ENCODE data around the gene GGTA1.

Gene GGTA1

DNA sequence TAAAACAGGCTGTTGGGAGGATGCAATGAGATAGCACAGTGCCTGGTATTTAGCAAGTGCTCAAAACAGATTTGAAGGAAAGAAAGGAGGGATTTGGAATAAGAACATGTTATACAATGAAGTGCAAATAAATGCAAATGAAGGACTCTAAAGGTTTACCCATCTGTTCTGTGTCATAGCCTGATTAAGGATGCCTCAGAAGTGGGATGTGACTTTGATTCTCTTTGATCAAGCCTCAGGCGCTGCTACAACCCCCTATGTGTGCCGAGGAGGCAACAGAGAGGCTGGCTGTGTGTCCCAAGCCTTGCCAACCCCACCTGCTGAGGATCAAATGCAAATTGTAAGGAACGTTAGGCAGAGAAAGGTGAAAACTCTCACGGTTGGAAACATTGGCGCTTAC, 27.2 kb downstream of the GGTA1 start:
- Histone ChIP-seq H3K9me2 (ENCODE audit: low read depth, low read length) (no peaks in the 10 kb centered on the region), H3K9me3 (ENCODE audit: low read length) (no peaks in the 10 kb centered on the region), H3K27ac (ENCODE audit: low read depth, low read length, poor library complexity, severe bottlenecking) (no peak overlapping the region), H3K36me3 (ENCODE audit: insufficient read depth, low read length) (no peaks in the 10 kb centered on the region), H3K4me2 (ENCODE audit: low read length) (no peak overlapping the region), H3K9ac (ENCODE audit: low read length) (no peak overlapping the region), H3K4me1 (ENCODE audit: insufficient read depth, low read length, severe bottlenecking) (no peaks in the 10 kb centered on the region), H3K79me2 (ENCODE audit: insufficient read depth, low read length) (no peaks in the 10 kb centered on the region), H3F3A (ENCODE audit: insufficient read depth, low read length) (no peaks in the 10 kb centered on the region), H3K4me3 (ENCODE audit: low read depth, low read length, poor library complexity, severe bottlenecking) (no peak overlapping the region), H2AFZ (ENCODE audit: low read length) (no peak overlapping the region), H4K20me1 (ENCODE audit: insufficient read depth, low read length) (no peaks in the 10 kb centered on the region), H3K27me3 (ENCODE audit: insufficient read depth, low read length) (no peaks in the 10 kb centered on the region)
- TF ChIP-seq, protein P1, sequence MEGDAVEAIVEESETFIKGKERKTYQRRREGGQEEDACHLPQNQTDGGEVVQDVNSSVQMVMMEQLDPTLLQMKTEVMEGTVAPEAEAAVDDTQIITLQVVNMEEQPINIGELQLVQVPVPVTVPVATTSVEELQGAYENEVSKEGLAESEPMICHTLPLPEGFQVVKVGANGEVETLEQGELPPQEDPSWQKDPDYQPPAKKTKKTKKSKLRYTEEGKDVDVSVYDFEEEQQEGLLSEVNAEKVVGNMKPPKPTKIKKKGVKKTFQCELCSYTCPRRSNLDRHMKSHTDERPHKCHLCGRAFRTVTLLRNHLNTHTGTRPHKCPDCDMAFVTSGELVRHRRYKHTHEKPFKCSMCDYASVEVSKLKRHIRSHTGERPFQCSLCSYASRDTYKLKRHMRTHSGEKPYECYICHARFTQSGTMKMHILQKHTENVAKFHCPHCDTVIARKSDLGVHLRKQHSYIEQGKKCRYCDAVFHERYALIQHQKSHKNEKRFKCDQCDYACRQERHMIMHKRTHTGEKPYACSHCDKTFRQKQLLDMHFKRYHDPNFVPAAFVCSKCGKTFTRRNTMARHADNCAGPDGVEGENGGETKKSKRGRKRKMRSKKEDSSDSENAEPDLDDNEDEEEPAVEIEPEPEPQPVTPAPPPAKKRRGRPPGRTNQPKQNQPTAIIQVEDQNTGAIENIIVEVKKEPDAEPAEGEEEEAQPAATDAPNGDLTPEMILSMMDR (IDR thresholded peaks at IDR 0.05; ENCODE audit: low read length) = no peak

GRCh38 chr9:121466142-121466541, 33.5 kb downstream of the GGTA1 start:
- TF ChIP-seq EZH2 (IDR thresholded peaks at IDR 0.05; ENCODE audit: borderline replicate concordance, low read length) = no peak
- TF ChIP-seq, protein P1 (IDR thresholded peaks at IDR 0.05; ENCODE audit: low read length) = no peak
- no peak overlapping the region for H3K4me3 ChIP-seq (ENCODE audit: low read depth, low read length, poor library complexity, severe bottlenecking)
- no peaks in the 10 kb centered on the region for H3K9me3 ChIP-seq (ENCODE audit: low read length)
- no peak overlapping the region for H3K27ac ChIP-seq (ENCODE audit: low read depth, low read length, poor library complexity, severe bottlenecking)
- no peaks in the 10 kb centered on the region for H3K27me3 ChIP-seq (ENCODE audit: insufficient read depth, low read length)
- no peaks in the 10 kb centered on the region for H3K4me1 ChIP-seq (ENCODE audit: insufficient read depth, low read length, severe bottlenecking)
- no peak overlapping the region for H3K9ac ChIP-seq (ENCODE audit: low read length)
- no peaks in the 10 kb centered on the region for H3K9me2 ChIP-seq (ENCODE audit: low read depth, low read length)
- H3F3A ChIP-seq (ENCODE audit: insufficient read depth, low read length) = no peaks in the 10 kb centered on the region
- H3K79me2 ChIP-seq (ENCODE audit: insufficient read depth, low read length) = no peaks in the 10 kb centered on the region
- H2AFZ ChIP-seq (ENCODE audit: low read length) = no peak overlapping the region
- H3K4me2 ChIP-seq (ENCODE audit: low read length) = no peak overlapping the region
- H3K36me3 ChIP-seq (ENCODE audit: insufficient read depth, low read length) = no peaks in the 10 kb centered on the region
- H4K20me1 ChIP-seq (ENCODE audit: insufficient read depth, low read length) = no peaks in the 10 kb centered on the region

DNA sequence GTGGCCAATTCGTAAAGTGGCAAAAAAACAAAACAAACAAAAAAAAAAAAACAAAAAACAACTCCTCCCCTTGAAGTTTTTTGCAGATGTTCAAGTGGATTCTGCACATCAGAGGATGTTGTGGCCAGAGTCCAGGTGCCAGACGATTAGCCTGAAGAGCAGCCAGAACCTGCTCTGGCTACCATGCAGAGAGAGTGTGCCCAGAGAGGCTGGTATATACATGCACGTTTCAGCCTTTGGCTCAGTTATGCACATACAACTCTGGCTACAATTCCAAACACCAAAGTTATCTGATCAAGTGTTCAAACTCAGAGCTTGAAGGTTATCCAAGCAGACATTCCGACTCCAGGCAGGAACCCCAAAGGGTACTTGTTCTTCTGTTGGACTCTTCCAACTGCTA, 34.7 kb downstream of the GGTA1 start:
- H3K9me3 ChIP-seq (ENCODE audit: low read length) = no peaks in the 10 kb centered on the region
- H3K4me1 ChIP-seq (ENCODE audit: insufficient read depth, low read length, severe bottlenecking) = no peaks in the 10 kb centered on the region
- no peak overlapping the region for H3K9ac ChIP-seq (ENCODE audit: low read length)
- H4K20me1 ChIP-seq (ENCODE audit: insufficient read depth, low read length) = no peaks in the 10 kb centered on the region
- no peaks in the 10 kb centered on the region for H3K79me2 ChIP-seq (ENCODE audit: insufficient read depth, low read length)
- no peak overlapping the region for H3K27ac ChIP-seq (ENCODE audit: low read depth, low read length, poor library complexity, severe bottlenecking)
- no peaks in the 10 kb centered on the region for H3K9me2 ChIP-seq (ENCODE audit: low read depth, low read length)
- no peaks in the 10 kb centered on the region for H3K36me3 ChIP-seq (ENCODE audit: insufficient read depth, low read length)
- H3F3A ChIP-seq (ENCODE audit: insufficient read depth, low read length) = no peaks in the 10 kb centered on the region
- H3K4me2 ChIP-seq (ENCODE audit: low read length) = no peak overlapping the region
- H2AFZ ChIP-seq (ENCODE audit: low read length) = no peak overlapping the region
- TF ChIP-seq, protein P1 (IDR thresholded peaks at IDR 0.05; ENCODE audit: low read length) = no peak
- no peak for TF ChIP-seq EZH2 (IDR thresholded peaks at IDR 0.05; ENCODE audit: borderline replicate concordance, low read length)
- no peaks in the 10 kb centered on the region for H3K27me3 ChIP-seq (ENCODE audit: insufficient read depth, low read length)
- no peak overlapping the region for H3K4me3 ChIP-seq (ENCODE audit: low read depth, low read length, poor library complexity, severe bottlenecking)

Measured in OCI-LY1 (cell line).